Tibial nerve (tissue), 4 donors: ENCODE data around the gene NKX2-3.

Experiments
- CTCF ChIP-seq, 5 experiments: fragments of 200-600 bp in 3 of 5; fragments of 450-650 bp in 2 of 5; sonication (generic) in 3 of 5; IDR thresholded peaks; one replicate each; pipeline ENCODE4 v1.5.1; 2016 to 2019; ENCODE audit warnings: antibody characterized with exemption in 5 of 5, mild to moderate bottlenecking in 3 of 5, moderate library complexity in 2 of 5
- EP300 ChIP-seq, 2 donors: sonication (generic); formaldehyde crosslinking; IDR thresholded peaks; one replicate each; pipeline ENCODE4 v1.6.1; 2017; ENCODE audit warnings: antibody characterized with exemption in 2 of 2, mild to moderate bottlenecking in 1 of 2
- POLR2A ChIP-seq, 2 donors: fragments of 450-650 bp; IDR thresholded peaks; one replicate each; pipeline ENCODE4 v1.6.1; 2017; ENCODE audit warnings: antibody characterized with exemption in 2 of 2, mild to moderate bottlenecking in 2 of 2, moderate library complexity in 2 of 2

- TF ChIP-seq POLR2A (IDR thresholded peaks at IDR 0.05) (no peak), CTCF (IDR thresholded peaks at IDR 0.05) (no peak), EP300 (IDR thresholded peaks at IDR 0.05) (no peak)
Measured at GRCh38 chr10:99535764-99536337, 3.1 kb downstream of the NKX2-3 start.
